Panc1 (cell line): ENCODE results near the gene IDNK.

Experiments
- TCF7L2 ChIP-seq: IDR thresholded peaks from 2 replicates; pipeline ENCODE4 v1.6.1; 2011; ENCODE audit warnings: mild to moderate bottlenecking, low read depth, low read length, inconsistent platforms
- TF ChIP-seq, protein P1 (sequence below): fragments of 450-650 bp; IDR thresholded peaks from 2 replicates; pipeline ENCODE4 v1.5.1; 2017; ENCODE audit warnings: mild to moderate bottlenecking

DNA sequence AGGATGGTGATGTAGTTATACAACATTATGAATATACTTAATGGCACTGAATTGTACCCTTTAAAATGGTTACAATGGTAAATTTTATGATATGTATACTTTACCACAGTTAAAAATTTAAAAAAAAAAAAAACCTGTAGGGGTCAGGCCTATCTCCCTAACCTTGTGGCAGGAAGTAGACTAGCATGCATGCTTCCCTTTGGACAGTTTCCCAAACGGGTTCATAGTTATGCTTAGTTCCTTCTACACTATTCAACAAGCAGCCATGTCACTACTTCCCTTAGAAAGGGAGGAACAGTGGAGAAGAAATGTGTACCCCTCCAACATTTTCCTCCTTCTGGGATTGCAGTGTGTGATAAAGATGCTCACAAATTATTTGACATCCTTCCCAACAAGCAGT lies 32.5 kb downstream of the IDNK start:
- TF ChIP-seq, protein P1, sequence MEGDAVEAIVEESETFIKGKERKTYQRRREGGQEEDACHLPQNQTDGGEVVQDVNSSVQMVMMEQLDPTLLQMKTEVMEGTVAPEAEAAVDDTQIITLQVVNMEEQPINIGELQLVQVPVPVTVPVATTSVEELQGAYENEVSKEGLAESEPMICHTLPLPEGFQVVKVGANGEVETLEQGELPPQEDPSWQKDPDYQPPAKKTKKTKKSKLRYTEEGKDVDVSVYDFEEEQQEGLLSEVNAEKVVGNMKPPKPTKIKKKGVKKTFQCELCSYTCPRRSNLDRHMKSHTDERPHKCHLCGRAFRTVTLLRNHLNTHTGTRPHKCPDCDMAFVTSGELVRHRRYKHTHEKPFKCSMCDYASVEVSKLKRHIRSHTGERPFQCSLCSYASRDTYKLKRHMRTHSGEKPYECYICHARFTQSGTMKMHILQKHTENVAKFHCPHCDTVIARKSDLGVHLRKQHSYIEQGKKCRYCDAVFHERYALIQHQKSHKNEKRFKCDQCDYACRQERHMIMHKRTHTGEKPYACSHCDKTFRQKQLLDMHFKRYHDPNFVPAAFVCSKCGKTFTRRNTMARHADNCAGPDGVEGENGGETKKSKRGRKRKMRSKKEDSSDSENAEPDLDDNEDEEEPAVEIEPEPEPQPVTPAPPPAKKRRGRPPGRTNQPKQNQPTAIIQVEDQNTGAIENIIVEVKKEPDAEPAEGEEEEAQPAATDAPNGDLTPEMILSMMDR, result no peak
- TF ChIP-seq TCF7L2, result no peak
